ENCODE measurements around the gene GTF2F2.
A peak's percentile ranks its signal among the peaks of the same experiment; 100 is the strongest.
"Not testable (repeated sequence)": the region's sequence is repeated elsewhere in the genome, so short reads cannot be mapped to it uniquely, and the experiment has no call there.

GTF2F2 gene

GRCh38 chr13:45256254-45256653 is 135.9 kb downstream of the GTF2F2 start:
- no peak for DNase-seq (ENCODE audit: low spot score)

- DNase-seq (ENCODE audit: low spot score): peak; percentile 22
These were observed 137.5 kb downstream of the GTF2F2 start for GRCh38 chr13:45257638-45258333.

GRCh38 chr13:45258334-45258675 is 138.0 kb downstream of the GTF2F2 start:
- DNase-seq (ENCODE audit: low spot score): no peak

- DNase-seq (ENCODE audit: low spot score): no peak
These were observed 146.9 kb downstream of the GTF2F2 start for GRCh38 chr13:45267215-45267614.

GRCh38 chr13:45269204-45269603 is 148.9 kb downstream of the GTF2F2 start:
- peak; percentile 63 for DNase-seq (ENCODE audit: low spot score)

- no peak for DNase-seq (ENCODE audit: low spot score)
These were observed 156.6 kb downstream of the GTF2F2 start for GRCh38 chr13:45276913-45277312.

- no peak for DNase-seq (ENCODE audit: low spot score)
These were observed 157.9 kb downstream of the GTF2F2 start for GRCh38 chr13:45278096-45278645.

GRCh38 chr13:45280011-45280410 is 159.7 kb downstream of the GTF2F2 start:
- no peak for DNase-seq (ENCODE audit: low spot score)

- peak; percentile 89 for DNase-seq (ENCODE audit: low spot score)
These were observed 160.7 kb downstream of the GTF2F2 start for GRCh38 chr13:45280751-45281634.

GRCh38 chr13:45282994-45283393 is 162.7 kb downstream of the GTF2F2 start:
- no peak for DNase-seq (ENCODE audit: low spot score)

GRCh38 chr13:45289936-45290563 is 169.7 kb downstream of the GTF2F2 start:
- no peak for DNase-seq (ENCODE audit: low spot score)

GRCh38 chr13:45292176-45292575 is 171.9 kb downstream of the GTF2F2 start:
- DNase-seq (ENCODE audit: low spot score): peak; percentile 75

- peak; percentile 25 for DNase-seq (ENCODE audit: low spot score)
These were observed 175.2 kb downstream of the GTF2F2 start for GRCh38 chr13:45295536-45295935.

- DNase-seq (ENCODE audit: low spot score): no peak
These were observed 175.9 kb downstream of the GTF2F2 start for GRCh38 chr13:45296259-45296658.

- DNase-seq (ENCODE audit: low spot score): no peak
These were observed 177.3 kb downstream of the GTF2F2 start for GRCh38 chr13:45297456-45298205.

GRCh38 chr13:45298206-45298505 is 177.8 kb downstream of the GTF2F2 start:
- no peak for DNase-seq (ENCODE audit: low spot score)

- DNase-seq (ENCODE audit: low spot score): not testable (repeated sequence)
These were observed 178.2 kb downstream of the GTF2F2 start for GRCh38 chr13:45298550-45298949.

- DNase-seq (ENCODE audit: low spot score): no peak
These were observed 178.9 kb downstream of the GTF2F2 start for GRCh38 chr13:45299194-45299593.

- no peak for DNase-seq (ENCODE audit: low spot score)
These were observed 180.1 kb downstream of the GTF2F2 start for GRCh38 chr13:45300190-45300985.

GRCh38 chr13:45301263-45301662 is 181.0 kb downstream of the GTF2F2 start:
- no peak for DNase-seq (ENCODE audit: low spot score)

GRCh38 chr13:45302507-45302906 is 182.2 kb downstream of the GTF2F2 start:
- DNase-seq (ENCODE audit: low spot score): no peak
